T-helper 9 cell (primary cell): ENCODE measurements around the gene CDYL.

ENCODE experiments used
- DNase-seq: peaks from one replicate; pipeline ENCODE4 v3.0.0-alpha.2; 2020

Gene CDYL

DNA sequence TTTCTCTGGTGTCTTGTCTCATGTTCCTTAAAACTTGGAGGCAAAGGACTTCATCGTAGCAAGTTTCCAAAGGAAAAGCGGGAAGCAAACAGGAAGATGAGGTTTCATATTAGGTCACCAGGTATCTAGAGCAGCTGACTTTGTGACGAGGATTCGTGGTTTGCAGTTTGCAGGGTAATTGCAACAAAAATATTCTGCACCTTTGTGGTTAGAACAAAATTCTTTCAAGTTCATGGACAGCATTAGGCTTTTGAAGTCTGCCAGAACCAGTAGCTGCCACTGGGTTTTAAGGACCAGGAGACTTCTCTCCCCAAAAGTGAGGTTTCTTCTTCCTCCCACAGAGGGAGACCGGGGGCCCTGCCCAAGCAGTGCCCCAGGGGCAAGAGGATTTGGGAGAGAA, 164.2 kb downstream of the CDYL start:
- no peak for DNase-seq

DNA sequence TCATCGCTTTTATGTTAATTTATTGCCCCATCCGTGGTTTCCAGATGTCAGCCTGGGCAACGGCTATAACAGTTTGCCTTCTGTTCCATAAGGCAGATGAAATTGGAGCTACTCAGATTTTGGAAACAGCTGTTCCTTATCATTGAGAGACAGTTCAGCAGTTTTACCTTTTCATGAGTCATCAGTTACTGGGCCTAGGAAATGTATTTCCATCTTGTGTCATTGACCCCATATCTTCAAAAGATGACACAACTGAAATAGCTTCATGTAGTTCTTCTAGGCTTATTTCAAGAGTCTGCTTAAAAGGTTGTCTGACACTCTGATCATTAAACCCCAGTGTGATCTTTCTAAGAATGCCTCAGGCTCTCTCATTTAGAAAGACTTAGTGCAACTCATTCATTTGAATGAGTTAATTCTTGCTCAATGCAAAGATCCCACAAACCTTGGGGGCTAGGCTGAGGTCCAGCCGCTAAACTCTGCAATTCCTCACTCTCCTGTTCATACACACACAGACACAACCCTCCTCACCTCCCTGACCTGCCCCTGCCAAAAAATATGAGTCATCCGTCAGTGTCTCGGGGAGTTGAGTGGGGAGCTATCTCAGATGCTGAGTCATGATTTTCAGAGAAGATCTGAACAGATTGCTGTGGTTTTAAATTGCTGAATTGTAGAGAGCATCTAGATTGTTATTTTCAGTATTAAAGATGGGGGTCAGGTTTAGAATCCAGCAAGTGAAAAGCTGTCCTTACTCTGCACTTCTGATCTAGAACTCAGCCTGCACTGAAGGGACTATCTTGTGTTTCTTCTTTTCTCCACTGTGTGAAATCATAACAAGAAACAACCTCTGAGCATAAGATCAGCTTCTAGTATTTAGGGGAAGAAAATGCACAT, 165.8 kb downstream of the CDYL start:
- no peak for DNase-seq

DNA sequence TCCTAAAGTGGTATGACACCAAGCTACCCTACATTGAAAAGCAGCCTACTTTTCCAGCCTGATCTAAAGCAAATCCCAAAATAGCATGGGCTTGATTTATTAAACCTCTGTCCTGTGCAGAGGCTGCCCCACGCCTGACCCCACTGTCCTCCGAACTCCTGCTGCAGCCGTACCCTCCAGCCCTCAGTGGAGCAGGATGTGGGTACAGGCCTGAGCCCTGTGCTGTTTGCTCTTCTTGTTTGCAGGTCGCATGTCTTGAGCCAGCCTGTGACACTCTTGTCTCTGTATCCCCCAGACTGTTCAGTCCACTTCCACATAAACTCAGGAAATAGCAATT, 166.4 kb downstream of the CDYL start:
- DNase-seq: no peak

DNA sequence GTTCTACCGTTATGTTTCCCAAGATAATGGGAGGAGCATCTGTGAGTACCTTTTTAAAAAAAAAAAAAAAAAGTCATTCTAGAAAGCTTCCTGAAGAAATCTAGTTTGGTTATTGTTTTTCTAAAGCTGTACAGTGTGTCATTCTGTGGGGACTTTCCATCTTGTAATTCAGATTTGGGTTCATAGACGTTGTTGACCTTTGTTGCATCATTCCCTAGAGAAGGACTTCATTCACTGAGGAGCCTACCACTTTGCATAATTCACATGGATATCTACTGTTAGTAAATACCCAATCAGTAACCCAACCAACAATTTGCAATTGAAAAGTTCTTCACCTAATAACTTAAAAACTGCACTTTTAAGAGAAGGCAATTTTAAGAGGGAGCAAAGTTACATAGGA, 167.5 kb downstream of the CDYL start:
- DNase-seq: no peak

DNA sequence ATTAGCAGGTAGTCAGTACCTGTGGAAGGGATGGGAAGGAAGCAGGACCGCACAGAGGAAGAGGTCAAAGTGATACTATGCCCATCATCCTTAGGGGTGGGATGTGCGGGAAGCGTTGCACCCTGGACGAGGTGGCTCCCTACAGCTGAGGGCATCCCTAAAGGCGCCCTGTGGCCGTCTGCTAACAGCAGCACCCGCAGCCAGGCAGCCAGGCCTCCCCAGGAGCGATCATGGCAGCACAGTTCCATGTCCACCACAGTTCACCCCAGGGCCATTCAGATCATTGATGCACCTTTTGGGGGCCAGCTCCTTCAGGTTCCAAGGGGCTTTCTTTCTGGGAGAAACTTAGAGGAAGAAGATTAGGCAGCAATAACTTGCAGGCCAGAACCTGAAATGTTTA, 168.1 kb downstream of the CDYL start:
- no peak for DNase-seq

DNA sequence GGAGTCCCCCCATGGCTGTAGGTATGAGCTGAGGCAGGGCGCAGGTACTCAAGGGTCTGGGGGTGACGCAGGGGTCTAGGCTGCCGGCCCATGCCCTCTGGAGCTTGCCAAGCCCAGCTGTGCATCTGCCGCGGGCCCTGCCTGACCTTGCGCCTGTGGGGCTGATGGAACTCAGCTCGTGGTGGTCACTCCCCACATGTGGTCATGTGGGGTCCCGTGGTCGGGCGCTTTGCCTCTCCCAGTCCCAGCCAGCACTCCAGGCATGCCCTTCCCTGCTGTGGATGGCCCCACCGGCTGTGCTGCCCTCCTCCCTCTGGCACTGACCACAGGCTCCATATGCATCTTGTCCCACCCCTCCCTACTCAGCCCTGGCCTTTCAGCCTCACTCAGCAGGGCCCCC, 170.3 kb downstream of the CDYL start:
- DNase-seq: no peak

DNA sequence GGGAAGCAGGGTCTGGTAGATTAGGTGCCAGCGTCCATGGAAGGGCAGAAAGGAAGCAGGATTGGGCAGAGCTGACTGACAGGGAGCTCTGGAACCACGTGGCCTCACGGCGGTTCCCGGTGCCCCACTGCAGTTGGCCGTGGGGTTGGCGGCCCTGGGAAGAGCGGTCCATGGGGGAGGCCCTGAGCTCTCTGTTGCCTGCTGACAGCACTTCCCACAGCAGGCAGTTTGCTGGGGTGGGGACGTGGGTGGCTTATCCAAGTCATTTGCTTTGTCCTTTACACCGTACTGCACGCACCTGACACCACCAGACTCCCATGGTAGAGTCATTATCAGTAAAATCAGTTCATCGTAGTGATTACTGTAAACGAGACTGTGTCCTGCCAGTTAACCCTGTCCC, 171.5 kb downstream of the CDYL start:
- DNase-seq: no peak

DNA sequence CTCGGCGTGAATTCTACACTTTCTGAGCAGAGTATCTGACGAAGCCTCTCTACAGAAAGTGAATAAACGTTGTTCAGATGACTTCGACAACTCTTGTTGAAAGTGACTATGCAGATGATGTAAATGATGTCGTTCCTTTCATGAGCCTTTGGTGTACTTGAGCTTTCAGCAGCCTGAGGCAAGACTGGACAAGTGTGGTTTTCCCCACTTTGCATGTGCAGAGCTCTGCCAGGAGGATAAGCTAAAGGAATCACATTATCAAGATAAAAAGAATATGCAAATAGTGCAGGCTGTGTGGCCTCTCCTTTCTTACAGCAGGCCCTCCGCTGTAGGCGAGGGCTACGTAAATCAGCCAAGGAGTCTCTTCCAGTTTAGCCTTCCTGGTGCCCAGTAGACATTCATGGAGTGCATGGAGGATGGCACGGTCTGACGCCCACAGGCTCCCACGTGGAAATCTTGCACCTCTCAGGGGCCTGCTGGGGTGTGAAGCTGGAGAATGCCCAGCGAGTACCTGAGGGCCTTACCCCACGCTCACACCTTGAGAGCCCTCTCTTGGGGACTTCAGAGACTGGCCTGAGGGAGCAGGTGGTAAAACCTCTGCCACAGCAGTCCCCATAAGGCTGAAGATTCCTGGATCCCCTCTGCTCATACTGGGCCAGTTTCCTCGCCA, 172.7 kb downstream of the CDYL start:
- DNase-seq: no peak

DNA sequence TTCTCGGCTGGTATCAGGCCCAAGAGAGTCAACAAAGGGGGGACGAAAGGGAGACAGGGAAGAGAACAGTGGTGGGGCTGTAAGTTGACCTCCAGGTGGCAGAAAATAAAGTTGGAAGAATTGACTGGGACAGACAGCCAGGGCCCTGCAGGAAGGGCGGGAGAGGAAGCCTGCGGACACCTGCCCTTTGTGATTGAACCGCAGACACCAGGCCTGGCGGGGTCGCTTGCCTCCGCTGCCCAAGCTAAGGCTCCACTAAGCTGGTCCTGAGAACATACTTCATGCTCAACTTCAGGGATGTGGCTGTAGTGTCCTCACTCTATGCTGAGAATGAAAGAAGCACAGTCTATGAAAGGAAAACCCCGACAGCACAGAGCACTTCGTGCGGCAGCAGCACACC, 173.9 kb downstream of the CDYL start:
- DNase-seq: no peak

DNA sequence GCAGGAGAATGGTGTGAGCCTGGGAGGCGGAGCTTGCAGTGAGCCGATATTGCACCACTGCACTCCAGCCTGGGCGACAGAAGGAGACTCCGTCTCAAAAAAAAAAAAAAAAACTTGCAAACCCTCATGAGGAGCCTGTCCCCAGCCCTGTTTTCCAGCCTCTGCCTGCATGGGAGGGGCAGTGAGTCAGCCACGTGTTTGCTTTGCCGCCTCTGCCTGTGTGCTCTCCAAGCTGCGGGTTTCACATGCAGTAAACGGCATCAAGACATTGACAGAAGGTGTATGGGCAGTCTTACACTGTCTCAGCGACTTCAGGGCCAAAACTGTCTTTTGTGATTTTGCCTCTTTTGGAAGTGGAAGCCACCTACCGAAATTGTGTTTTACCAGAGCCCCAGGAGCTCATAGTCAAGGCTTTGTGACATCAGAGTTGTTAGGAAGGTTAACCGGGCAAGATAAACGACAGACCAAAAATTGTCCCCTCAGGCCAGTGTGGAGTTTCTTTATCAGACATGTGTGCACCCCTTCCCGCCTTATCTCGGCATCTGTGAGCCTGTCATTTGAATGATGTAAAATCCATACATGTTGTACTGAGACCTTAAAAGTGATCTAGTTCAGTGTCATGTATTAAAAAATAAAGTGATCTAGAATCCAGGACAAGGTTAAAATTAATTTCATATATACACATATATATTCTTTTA, 174.8 kb downstream of the CDYL start:
- DNase-seq: no peak

DNA sequence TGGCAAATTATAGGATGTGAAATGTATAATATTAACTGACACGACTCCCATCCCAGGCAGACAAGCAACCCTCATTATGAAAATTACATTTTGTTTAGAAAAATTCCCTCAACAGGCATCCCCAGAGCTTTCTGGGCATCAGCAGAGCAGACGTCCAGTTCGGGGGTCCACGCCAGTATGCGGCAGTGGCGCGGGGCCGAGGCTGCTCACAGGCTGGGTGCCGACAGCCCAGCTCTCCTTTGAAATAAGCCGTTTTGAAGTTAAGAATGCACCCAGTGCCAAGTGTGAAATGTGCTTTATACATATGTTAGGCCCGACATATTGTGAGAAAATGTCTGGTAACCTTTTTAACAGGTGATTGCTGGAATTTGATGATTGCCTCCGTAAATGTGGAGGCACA, 177.2 kb downstream of the CDYL start:
- DNase-seq: no peak

DNA sequence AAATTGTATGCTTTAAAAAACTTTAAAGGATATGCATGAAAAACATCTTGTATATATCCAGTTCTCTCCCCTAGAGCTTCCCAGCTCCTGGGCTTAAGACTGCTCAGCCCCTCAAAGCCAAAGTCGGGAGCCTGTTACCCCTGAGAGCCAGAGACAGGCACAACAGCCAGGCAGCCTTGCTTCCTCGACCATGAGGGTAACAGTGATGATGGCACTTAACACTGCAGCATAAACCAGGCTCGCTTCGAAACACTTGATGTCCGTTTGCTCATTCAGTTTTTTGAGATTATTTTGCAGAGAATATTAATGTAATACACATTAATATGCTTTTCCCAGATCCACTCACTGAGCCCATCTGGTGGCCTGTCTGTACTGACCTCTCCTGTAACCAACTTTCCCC, 180.4 kb downstream of the CDYL start:
- no peak for DNase-seq

DNA sequence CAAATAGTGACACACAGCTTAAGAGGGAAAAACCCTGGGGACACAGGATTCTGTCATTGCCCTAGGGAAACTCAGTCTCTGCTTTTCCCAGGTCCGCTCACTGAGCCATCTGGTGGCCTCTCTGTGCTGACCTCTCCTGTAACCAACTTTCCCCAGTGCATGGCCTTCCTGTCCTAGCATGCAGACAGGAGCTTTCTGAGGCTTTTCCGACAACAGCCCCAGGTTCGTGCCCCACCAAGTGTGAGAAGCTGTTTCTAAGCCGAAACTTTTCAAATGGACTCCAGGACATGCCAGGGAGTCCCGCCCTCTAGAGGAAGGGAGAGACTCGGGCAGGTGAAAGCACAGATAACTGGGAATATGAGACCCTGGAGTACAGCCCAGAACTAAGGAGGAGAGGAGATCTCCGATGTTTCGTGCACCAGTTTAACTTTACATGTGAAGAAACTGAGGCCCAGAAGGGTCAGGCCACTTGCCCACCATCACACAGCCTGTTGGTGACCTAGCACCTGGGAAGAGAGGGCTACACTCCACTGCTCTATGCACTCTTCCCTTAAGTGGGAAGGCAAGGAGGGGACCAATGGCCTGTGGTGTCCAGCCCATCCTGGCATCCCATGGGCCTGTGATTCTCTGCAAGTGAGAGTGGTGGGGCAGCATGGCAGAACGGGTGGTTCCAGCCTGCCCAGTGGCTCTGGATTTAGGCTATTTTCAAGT, 181.5 kb downstream of the CDYL start:
- DNase-seq: no peak

DNA sequence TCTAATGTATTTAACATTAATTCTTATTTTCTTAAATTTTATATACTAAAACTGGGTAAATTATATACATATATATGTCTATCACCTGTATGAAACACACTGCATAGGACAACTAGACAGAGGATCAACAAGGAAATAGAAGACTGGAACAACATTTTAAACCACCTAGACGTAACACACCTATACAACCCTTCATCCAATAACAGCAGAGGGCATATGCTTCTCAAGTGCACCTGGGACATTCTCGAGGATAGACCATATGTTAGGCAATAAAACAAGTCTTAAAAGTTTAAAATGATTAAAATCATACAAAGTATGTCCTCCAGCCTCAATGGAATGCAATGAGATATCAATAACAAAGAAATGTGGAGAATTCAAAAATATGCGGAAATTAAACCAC, 182.4 kb downstream of the CDYL start:
- no peak for DNase-seq

DNA sequence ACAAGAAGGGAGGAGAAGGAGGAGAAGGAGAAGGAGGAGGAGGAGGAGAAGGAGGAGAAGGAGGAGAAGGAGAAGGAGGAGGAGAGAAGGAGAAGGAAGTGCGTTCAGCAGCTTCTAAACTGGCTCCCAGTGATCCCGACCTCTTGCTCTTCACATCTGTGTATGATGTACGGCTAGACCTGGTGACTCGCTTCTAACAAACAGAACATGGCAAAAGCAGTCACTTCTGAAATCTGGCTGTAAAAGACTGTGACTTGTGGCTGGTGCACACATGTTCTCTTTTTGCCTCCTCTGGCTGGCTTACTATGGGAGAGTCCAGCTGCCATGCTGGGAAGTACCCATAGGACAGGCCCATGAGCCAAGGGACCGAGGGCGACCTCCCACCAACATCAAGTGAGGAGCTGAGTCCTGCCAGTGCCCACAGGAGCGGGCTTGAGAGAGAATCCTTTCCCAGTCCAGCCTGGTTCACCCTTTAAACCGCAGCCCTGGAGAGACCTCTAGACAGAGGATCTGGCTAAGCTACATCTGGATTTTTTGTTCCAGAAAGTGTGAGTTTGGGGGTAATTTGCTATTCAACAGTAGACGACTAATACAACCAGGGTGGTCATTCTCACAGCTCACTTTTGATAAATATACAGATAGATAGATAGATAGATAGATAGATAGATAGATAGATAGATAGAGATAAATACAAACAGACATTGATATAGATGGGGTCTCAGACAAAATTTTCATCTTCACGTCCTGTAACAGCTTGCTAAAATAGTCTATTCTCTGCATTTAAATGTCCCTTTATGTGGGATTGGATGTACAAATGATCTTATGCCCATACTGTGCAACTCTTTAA, 185.3 kb downstream of the CDYL start:
- no peak for DNase-seq

DNA sequence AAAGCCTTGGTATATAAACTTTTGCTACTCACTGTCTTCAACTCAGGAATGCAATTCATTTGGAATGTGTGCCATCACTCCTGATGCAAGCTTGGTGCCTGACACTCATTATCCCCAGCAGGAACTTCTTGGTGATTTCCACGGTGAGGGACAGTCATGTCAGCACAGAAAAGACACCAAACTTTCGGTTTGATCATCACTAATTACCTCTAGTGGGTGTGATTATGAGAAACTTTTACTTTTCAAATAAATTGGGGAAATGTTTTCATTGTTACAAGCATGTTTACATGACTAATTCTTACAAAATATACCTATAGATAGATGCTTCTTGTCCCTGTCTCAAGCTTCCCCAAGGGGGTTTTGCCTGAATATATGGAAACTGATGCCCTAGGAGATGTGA, 186.7 kb downstream of the CDYL start:
- DNase-seq: no peak

DNA sequence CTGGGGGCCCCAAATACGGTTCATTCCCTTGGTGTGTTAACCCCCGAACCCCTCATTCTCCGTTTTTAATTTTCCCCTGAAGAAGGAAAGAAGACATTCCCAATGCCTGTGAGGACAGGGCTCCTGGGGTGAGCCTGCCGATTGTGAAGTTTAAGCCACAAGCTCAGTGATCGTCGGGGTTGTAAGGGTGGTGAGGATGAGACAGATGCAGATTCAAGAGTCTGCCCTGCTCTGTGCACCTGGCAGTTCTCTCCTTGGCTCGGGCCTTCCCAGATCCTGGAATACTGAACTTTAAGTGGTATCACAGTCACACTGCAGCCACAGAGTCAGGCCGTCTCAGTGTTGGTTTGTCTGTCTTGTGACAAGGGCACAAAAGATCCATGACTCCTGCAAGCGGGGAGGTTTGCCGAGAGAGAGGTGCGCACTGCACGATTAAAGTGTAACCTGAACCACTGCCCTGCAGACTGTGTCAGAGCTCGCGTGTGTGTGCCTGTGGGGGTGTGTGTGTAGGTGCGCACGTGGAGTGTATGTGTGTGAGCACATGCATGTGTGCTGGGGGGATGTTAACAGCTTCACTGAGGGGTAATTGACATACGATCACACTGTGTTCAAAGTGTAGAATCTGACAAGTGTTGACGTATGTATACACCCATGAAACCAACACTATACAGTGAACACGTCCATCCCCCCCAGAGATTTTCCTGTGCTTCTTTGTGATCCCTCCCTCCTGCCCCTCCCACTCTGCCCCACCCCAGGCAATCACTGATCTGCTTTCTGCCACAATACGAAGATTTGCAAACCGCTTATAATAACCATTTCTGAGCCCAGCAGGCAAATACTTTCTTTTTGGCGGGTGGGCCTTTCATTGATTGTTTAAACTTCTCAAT, 188.7 kb downstream of the CDYL start:
- no peak for DNase-seq

DNA sequence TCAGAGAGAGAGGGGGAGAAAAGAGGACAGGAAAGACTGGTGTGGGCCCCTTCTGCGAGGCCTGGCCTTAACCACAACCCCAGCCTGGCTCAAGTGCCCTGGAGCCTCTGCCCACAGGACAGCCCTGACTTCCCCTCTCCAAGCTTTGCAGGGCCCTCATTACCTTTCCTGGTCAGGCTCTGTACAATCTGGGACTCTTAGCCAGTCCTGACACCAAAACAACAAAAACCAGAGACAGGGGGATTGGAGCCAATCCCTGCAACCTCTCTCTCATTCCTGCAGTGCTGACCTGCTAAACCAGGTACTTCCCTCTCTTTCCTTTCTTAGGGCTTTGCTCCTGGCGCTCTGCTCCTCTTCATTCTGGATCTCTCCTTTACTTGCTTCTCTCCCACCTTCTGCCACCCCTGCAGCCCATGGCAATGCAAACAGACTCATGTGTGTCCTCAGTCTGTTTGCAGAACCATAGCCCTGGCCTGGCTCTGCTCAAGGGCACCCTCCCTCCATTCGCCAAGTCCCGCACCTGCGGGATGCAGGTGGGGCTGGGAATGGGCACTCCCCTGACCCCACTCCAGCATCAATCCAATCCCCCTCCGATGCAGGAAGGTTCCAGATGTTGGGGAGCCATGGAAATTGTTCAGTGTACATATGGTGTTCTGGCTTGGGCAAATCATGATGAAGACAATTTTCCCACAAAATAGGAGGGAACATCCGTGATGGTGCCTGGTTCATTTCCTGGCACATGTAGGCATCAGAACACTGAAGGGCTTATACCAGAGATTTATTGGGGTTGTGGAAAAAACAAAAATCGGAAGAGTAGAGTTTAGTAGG, 189.6 kb downstream of the CDYL start:
- no peak for DNase-seq

DNA sequence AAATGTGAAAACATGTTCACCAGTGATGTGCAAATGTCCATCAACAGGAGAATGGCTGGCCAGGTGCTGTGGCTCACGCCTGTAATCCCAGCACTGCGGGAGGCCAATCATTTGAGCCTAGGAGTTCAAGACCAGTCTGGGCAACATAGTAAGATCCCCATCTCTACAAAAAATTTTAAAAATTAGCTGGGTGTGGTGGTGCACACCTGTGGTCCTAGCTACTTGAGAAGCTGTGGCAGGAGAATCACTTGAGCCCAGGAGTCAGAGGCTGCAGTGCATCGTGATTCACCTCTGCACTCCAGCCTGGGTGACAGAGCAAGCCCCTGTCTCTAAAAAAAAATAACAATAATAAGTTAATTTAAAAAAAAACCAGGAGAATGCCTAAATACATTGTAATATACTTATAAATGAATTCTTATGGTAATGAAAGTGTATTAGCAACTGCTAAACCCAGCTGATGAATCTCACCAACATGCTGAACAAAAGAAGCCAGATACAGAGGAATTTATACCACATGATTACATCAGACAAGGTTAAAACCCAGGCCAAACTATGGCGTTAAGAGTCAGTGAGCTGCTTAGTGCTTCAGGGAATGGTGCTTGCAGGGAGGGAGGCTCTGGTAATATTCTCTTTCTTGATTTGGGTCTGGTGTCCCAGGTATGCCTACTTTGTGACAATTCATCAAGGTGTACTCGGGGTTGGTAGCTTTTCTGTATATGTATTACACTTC, 191.3 kb downstream of the CDYL start:
- DNase-seq: no peak
